Mucosa of descending colon (tissue), 3 donors: ENCODE data around the gene PMFBP1. TPM values are rescaled to one million over a fixed set of nuclear protein-coding genes. Genes with fewer than 3 reads are reported as not detected.

Experiments
- ATAC-seq: fragments of 200-7000 bp; cut with Tn5 transposase; one replicate; pipeline ENCODE4 v1.9.1; 2020; ENCODE audit warnings: mild to moderate bottlenecking, moderate library complexity
- DNase-seq, 3 donors: peaks; one replicate each; pipeline ENCODE4 v3.0.0-alpha.2; 2020
- H3K36me3 ChIP-seq: fragments of 200-600 bp; one replicate; pipeline ENCODE4 v1.8.0; 2021; ENCODE audit warnings: low read depth, mild to moderate bottlenecking
- H3K4me1 ChIP-seq: fragments of 200-600 bp; one replicate; pipeline ENCODE4 v1.8.0; 2021; ENCODE audit warnings: low read depth, mild to moderate bottlenecking
- H3K4me3 ChIP-seq: fragments of 200-600 bp; one replicate; pipeline ENCODE4 v1.8.0; 2021; ENCODE audit warnings: mild to moderate bottlenecking
- H3K9me3 ChIP-seq: fragments of 200-600 bp; one replicate; pipeline ENCODE4 v1.8.0; 2021; ENCODE audit warnings: mild to moderate bottlenecking
- CTCF ChIP-seq: fragments of 200-600 bp; IDR thresholded peaks from one replicate; pipeline ENCODE4 v1.8.0; 2022; ENCODE audit warnings: antibody characterized with exemption, mild to moderate bottlenecking
- intact Hi-C, 2 donors: fragments of 100-400 bp; cut with DNase I in 1 of 2; cut with micrococcal nuclease in 1 of 2; formaldehyde crosslinking; loops; one replicate each; pipeline versions ENCODE4 v1.11.0 to v1.11.1; 2022; cut with DNase I, micrococcal nuclease
- total RNA-seq, 3 donors: library from RNA; stranded (reverse); fragmentation: NEBNext Ultra II Directional in 2 of 3; extraction: Animal tissue kit (Norgen Biotek cat#: 25700) in 2 of 3; gene quantifications; one replicate each; pipeline versions ENCODE4 v1.2.1 to v1.2.4, GENCODE V29; 2021 to 2023
- donor health status: DM: no; HTN: no; CAD: no; lungs with moderate emphysema.
- donor health status: DM: no; HTN: no; CAD: no.
- donor health status: DM: no; HTN: yes; CAD: no.

PMFBP1 gene
- total RNA-seq, 3 donors from 2014 or later, result 3.6 to 9.7 (median 7.2) TPM

DNA sequence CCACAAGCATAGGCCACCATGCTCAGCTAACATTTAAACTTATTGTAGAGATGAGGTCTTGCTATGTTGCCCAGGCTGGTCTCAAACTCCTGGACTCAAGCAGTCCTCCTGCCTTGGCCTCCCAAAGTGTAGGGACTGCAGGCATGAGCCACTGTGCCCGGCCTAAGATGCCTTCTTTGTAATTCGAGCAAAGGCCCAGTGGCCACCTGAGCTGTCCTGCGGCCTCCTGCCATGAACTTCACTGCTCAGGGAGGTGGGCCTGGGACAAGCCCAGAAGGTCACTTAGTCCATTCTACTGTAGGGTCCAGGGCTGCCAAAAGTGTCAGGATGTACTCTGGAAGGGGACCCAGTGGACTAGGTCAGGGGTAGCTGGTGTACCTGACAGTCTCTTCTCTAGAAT, 47.8 kb downstream of the PMFBP1 start:
- no peak for TF ChIP-seq CTCF
- H3K36me3 ChIP-seq, result no peaks in the 10 kb centered on the region
- no peaks in the 10 kb centered on the region for H3K9me3 ChIP-seq
- H3K4me3 ChIP-seq, result no peak overlapping the region
- H3K4me1 ChIP-seq, result peaks cover 9% of the 10 kb centered on the region
- DNase-seq (no peak), ATAC-seq (no peak)
- intact Hi-C loops, result no loop called here

DNA sequence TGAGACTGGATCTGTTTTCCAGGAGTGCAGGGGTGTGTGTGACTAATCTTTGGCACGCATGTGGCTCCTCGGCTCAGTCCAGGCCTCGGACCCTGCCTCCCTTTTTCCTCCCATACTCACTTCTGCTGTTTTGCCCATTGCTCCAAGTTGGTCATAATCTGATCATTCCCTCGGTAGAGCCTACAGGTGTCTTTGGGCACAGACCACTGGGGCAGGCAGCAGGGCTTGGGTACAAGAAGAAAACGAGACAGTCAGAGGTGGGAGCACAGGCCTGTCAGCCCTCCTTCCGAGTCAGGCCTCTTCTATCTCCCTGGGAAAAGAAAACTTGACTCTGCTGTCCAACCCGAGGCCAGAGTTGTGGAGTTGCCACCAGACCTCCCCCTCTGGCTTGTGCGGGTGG, 48.5 kb downstream of the PMFBP1 start:
- H3K4me1 ChIP-seq, result peaks cover 9% of the 10 kb centered on the region
- H3K4me3 ChIP-seq, result no peak overlapping the region
- TF ChIP-seq CTCF, result no peak
- no peak for ATAC-seq
- H3K36me3 ChIP-seq, result no peaks in the 10 kb centered on the region
- DNase-seq, result no peak
- intact Hi-C loops, result no loop called here
- H3K9me3 ChIP-seq, result no peaks in the 10 kb centered on the region

DNA sequence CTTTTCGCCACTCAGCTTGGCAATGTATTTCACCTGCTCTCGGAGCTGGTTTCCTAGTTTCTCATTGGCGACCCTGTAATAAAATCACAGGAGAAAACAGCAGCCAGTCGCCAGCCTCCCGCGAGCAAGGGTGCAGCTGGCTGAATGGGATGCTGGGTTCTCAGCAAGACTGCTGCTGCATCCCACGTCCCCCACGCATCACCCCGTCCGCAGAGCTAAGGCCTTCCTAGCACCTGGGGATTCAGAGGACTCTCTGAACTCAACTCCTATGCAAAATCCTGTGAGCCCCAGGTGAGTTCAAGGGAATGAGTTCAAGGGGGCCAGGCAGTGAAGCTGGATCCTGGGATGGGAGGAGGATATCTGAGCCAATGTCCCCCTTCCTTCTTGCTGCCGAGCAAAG, 49.0 kb downstream of the PMFBP1 start:
- Histone ChIP-seq H3K4me3 (no peak overlapping the region), H3K36me3 (no peaks in the 10 kb centered on the region), H3K4me1 (peaks cover 9% of the 10 kb centered on the region), H3K9me3 (no peaks in the 10 kb centered on the region)
- no peak for TF ChIP-seq CTCF
- ATAC-seq, result no peak
- no peak for DNase-seq
- intact Hi-C loops, result no loop called here

GRCh38 chr16:72122308-72122707, 49.6 kb downstream of the PMFBP1 start:
- DNase-seq (no peak), ATAC-seq (no peak)
- intact Hi-C loops, result no loop called here
- H3K4me1 ChIP-seq, result peaks cover 9% of the 10 kb centered on the region
- no peak for TF ChIP-seq CTCF
- H3K36me3 ChIP-seq, result no peaks in the 10 kb centered on the region
- no peaks in the 10 kb centered on the region for H3K9me3 ChIP-seq
- no peak overlapping the region for H3K4me3 ChIP-seq

DNA sequence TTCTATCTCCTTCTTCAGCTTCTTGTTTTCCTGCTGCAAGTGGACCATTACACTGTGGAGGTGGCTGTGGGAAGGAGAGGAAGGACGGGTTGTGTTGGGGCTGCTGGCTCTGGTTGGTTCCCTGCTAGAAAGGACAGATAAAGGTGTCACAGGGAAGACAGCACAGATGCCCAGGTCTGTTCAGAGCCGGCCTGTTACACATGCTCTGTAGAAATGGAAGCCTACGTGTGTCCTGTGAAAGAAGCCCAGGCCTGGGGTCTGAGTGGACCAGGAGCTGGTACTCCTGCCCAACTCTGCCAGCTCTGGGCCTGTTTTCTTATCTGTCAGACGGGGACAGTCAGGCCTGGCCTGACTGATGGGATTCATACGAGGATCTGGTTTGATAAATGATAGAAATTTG, 51.9 kb downstream of the PMFBP1 start:
- no peaks in the 10 kb centered on the region for H3K9me3 ChIP-seq
- H3K4me1 ChIP-seq, result no peaks in the 10 kb centered on the region
- DNase-seq (no peak), ATAC-seq (no peak)
- TF ChIP-seq CTCF, result no peak
- H3K36me3 ChIP-seq, result no peaks in the 10 kb centered on the region
- intact Hi-C loops, result no loop called here
- H3K4me3 ChIP-seq, result no peak overlapping the region

GRCh38 chr16:72113616-72113945, 58.4 kb downstream of the PMFBP1 start:
- ATAC-seq, result no peak
- Histone ChIP-seq H3K36me3 (peaks cover 15% of the 10 kb centered on the region), H3K9me3 (no peaks in the 10 kb centered on the region)

More at GRCh38 chr16:72113616-72113945, 58.4 kb downstream of the PMFBP1 start:
- DNase-seq, result no peak
- intact Hi-C loops, result no loop called here
- Histone ChIP-seq H3K4me1 (no peaks in the 10 kb centered on the region), H3K4me3 (no peak overlapping the region)
- no peak for TF ChIP-seq CTCF
